ENCODE results near the gene PTPRN2. TPM values are rescaled to one million over a fixed set of nuclear protein-coding genes. Genes with fewer than 3 reads are reported as not detected.

PTPRN2 gene
- total and polyA plus RNA-seq, 2 donors (not counting 3 experiments of a cell fraction or from before 2014, with no cell fraction given): 0.62 to 0.88 TPM

- H4K20me1 ChIP-seq (replicated peaks; ENCODE audit: control insufficient read depth, extremely low read depth, insufficient read depth, low read length): no peaks in the 10 kb centered on the region
- ChIA-PET CTCF (no interaction called here), POLR2A (no interaction called here)
- no peak overlapping the region for H2AFZ ChIP-seq (ENCODE audit: low read depth, low read length)
- no peak overlapping the region for H3K4me3 ChIP-seq (replicated peaks in 1 of 3; ENCODE audit: insufficient read depth in 1 of 3, low read depth in 1 of 3, low read length in 3 of 3)
- no peaks in the 10 kb centered on the region for H3K9me3 ChIP-seq (replicated peaks; ENCODE audit: control insufficient read depth, insufficient read depth, low read length)
- H3K79me2 ChIP-seq (ENCODE audit: control insufficient read depth, insufficient read depth, low read length): no peaks in the 10 kb centered on the region
- FAIRE-seq (no peak), DNase-seq (ENCODE audit: low read depth, low spot score) (no peak)
- no peak overlapping the region for H3K9ac ChIP-seq (replicated peaks; ENCODE audit: extremely low read depth, insufficient read depth, low read length)
- TF ChIP-seq CTCF (IDR thresholded peaks at IDR 0.05; ENCODE audit: extremely low read depth in 1 of 2, insufficient read depth in 1 of 2, low read depth in 1 of 2, low read length in 2 of 2) (no peak), POLR2AphosphoS5 (IDR thresholded peaks at IDR 0.05; ENCODE audit: insufficient read depth, low read depth, low read length) (no peak), JUN (IDR thresholded peaks at IDR 0.05; ENCODE audit: borderline replicate concordance, insufficient read depth, insufficient read length, low read depth) (no peak), MYC (IDR thresholded peaks at IDR 0.05; ENCODE audit: low read depth, low read length) (no peak), FOS (IDR thresholded peaks at IDR 0.05; ENCODE audit: borderline replicate concordance, insufficient read depth, low read length) (no peak), GATA2 (IDR thresholded peaks at IDR 0.05; ENCODE audit: insufficient read depth, insufficient read length, low read depth, low read length) (no peak), POLR2A (IDR thresholded peaks at IDR 0.05; ENCODE audit: low read depth, low read length) (no peak), EZH2 (IDR thresholded peaks at IDR 0.05; ENCODE audit: borderline replicate concordance, low read depth, low read length, severe bottlenecking) (no peak)
- TF ChIP-seq, protein P1, sequence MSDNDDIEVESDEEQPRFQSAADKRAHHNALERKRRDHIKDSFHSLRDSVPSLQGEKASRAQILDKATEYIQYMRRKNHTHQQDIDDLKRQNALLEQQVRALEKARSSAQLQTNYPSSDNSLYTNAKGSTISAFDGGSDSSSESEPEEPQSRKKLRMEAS (IDR thresholded peaks at IDR 0.05; ENCODE audit: insufficient read depth, insufficient read length): no peak
- dilution Hi-C loops (cut with MboI; ENCODE audit: extremely low pct_ligation_motif_present, low sequenced_read_pairs) (no loop called here), intact Hi-C loops (cut with micrococcal nuclease) (no loop called here)
- no peaks in the 10 kb centered on the region for H3K9me1 ChIP-seq (replicated peaks; ENCODE audit: control insufficient read depth, extremely low read depth, insufficient read depth, low read length)
- no TSS peak for BruUV-seq (replicated peaks)
- H3K27ac ChIP-seq (ENCODE audit: insufficient read depth, low read depth, low read length): no peak overlapping the region
- no peaks in the 10 kb centered on the region for H3K4me1 ChIP-seq (ENCODE audit: control insufficient read depth, extremely low read depth, insufficient read depth, low read length)
- no peaks in the 10 kb centered on the region for H3K36me3 ChIP-seq (ENCODE audit: control insufficient read depth in 2 of 2, extremely low read depth in 1 of 2, insufficient read depth in 2 of 2, low read length in 2 of 2)
- H3K27me3 ChIP-seq (ENCODE audit: control insufficient read depth in 2 of 2, insufficient read depth in 2 of 2, low read length in 2 of 2): peaks cover 0 to 4% of the 10 kb centered on the region in 2 experiments
- no peak overlapping the region for H3K4me2 ChIP-seq (ENCODE audit: insufficient read depth, low read length)
Observed at GRCh38 chr7:157612664-157613561, 974.7 kb downstream of the PTPRN2 start.

All from endothelial cell of umbilical vein (primary cell).